ENCODE measurements around the gene FBXO24. TPM values are rescaled to one million over a fixed set of nuclear protein-coding genes. Genes with fewer than 3 reads are reported as not detected.

Gene FBXO24
- total RNA-seq, 1 donor from 2014 or later, result 1.2 TPM

DNA sequence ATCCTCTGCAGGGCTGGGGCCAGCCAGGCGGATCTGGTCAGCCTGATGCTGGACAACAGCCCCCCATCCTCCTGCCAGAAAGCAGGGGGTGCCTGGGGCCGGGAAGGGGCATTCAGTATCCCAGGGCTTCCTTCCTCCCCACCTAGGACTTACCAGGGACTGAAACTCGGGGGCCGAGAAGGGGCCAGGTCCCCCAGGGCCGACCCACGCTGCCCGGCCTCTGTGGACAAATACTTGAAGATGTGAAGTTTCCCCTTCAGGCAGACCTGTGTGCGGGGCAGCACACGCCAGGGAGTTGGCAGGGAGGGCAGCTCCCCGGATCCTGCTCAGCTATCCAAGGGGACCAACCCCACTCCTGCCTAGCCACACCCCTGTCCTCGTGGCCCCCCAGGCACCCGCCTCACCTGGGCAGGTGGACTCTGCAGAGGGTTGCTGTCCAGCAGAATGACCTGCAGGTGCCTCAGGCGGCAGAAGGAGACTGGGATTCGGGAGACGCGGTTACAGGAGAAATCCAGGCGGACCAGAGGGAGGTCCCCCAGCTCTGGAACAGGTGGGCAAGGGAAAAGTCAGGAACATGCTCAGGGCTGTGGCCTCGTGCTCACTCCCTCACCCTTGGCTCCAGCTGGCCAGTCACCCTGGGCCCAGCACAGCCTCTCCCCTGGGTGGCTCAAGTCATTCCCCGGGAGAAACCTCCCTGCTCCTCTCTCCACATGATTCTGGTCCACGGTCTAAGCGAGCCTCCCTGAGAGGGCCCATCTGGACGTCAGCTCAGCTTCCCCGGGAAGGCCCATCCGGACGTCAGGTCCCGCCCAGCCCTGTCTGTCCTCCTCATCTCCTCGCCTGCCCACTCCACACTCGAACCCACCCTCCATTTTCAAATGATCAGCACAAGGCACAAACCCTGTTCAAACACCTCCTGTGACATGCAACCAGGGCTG lies 7.6 kb upstream of the FBXO24 start:
- Histone ChIP-seq H3K79me2 (ENCODE audit: low read depth) (no peaks in the 10 kb centered on the region), H3K36me3 (no peaks in the 10 kb centered on the region), H3K9ac (no peak overlapping the region), H3F3A (ENCODE audit: low read depth) (peaks cover under 1% of the 10 kb centered on the region), H3K27me3 (no peaks in the 10 kb centered on the region), H2AFZ (replicated peaks) (no peak overlapping the region), H3K4me3 (no peak overlapping the region), H3K9me3 (ENCODE audit: low read depth) (no peaks in the 10 kb centered on the region), H3K4me1 (peaks cover 2% of the 10 kb centered on the region), H3K4me2 (no peak overlapping the region), H3K27ac (no peak overlapping the region), H4K20me1 (ENCODE audit: low read depth) (peaks cover 12% of the 10 kb centered on the region)
- Mint-ChIP-seq H3K27me3 (ENCODE audit: insufficient read depth, low read depth) (peaks cover 3% of the 10 kb centered on the region), H3K9me3 (no peaks in the 10 kb centered on the region), H3K27ac (no peak overlapping the region), H3K36me3 (peaks cover 6% of the 10 kb centered on the region), H3K4me3 (peak overlapping the region; percentile 63), H3K4me1 (peaks cover 3% of the 10 kb centered on the region)
- no peak for DNase-seq (ENCODE audit: low spot score)
- TF ChIP-seq, protein P1, sequence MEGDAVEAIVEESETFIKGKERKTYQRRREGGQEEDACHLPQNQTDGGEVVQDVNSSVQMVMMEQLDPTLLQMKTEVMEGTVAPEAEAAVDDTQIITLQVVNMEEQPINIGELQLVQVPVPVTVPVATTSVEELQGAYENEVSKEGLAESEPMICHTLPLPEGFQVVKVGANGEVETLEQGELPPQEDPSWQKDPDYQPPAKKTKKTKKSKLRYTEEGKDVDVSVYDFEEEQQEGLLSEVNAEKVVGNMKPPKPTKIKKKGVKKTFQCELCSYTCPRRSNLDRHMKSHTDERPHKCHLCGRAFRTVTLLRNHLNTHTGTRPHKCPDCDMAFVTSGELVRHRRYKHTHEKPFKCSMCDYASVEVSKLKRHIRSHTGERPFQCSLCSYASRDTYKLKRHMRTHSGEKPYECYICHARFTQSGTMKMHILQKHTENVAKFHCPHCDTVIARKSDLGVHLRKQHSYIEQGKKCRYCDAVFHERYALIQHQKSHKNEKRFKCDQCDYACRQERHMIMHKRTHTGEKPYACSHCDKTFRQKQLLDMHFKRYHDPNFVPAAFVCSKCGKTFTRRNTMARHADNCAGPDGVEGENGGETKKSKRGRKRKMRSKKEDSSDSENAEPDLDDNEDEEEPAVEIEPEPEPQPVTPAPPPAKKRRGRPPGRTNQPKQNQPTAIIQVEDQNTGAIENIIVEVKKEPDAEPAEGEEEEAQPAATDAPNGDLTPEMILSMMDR (IDR thresholded peaks at IDR 0.05), result no peak
- no peak for TF ChIP-seq EZH2phosphoT487 (IDR thresholded peaks at IDR 0.05)
- no peak for TF ChIP-seq EZH2 (IDR thresholded peaks at IDR 0.05)

DNA sequence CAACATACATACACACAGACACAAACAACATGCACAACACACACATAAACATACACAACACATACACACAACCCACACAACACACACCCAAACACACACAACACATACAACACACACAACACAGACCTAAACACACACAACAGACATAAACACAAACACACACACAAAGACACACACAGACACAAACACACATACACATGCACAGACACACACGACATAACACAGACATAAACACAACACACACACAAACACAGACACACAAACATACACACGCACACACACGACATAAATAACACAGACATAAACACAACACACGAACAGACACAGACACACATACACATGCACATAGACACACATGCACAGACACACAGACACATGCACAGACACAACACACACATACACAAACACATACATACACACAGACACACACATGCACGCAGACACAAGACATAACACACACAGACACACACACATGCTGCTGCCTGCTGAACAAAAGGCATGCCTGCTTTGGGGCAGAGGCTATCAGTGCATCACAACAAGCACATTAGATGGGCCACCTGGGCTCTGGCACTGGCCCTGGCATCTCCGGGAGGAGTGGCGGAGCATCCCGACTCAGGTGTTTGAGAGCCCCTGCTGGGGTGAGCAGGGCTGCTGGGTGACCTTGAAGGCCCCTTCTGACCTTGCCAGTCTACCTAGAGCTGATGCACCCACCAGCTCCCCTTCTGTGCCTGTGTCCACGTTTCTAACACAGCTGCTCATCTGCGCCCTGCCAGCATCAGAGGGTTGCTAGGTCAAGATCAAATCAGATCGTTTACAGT lies 5.5 kb upstream of the FBXO24 start:
- Mint-ChIP-seq H3K4me1 (peaks cover 20% of the 10 kb centered on the region), H3K36me3 (peaks cover 4% of the 10 kb centered on the region), H3K4me3 (no peak overlapping the region), H3K9me3 (no peaks in the 10 kb centered on the region), H3K27ac (no peak overlapping the region), H3K27me3 (ENCODE audit: insufficient read depth, low read depth) (peaks cover 5% of the 10 kb centered on the region)
- peaks cover 16% of the 10 kb centered on the region for H3K4me1 ChIP-seq
- peaks cover 16% of the 10 kb centered on the region for H3K79me2 ChIP-seq (ENCODE audit: low read depth)
- TF ChIP-seq EZH2 (IDR thresholded peaks at IDR 0.05) (no peak), EZH2phosphoT487 (IDR thresholded peaks at IDR 0.05) (no peak)
- TF ChIP-seq, protein P1 (IDR thresholded peaks at IDR 0.05), result no peak
- H3K27me3 ChIP-seq, result no peaks in the 10 kb centered on the region
- no peak overlapping the region for H3K27ac ChIP-seq
- peaks cover 32% of the 10 kb centered on the region for H4K20me1 ChIP-seq (ENCODE audit: low read depth)
- no peak overlapping the region for H2AFZ ChIP-seq (replicated peaks)
- H3K4me3 ChIP-seq, result no peak overlapping the region
- no peak for DNase-seq (ENCODE audit: low spot score)
- H3F3A ChIP-seq (ENCODE audit: low read depth), result peaks cover 19% of the 10 kb centered on the region
- no peaks in the 10 kb centered on the region for H3K36me3 ChIP-seq
- no peak overlapping the region for H3K4me2 ChIP-seq
- no peak overlapping the region for H3K9ac ChIP-seq
- H3K9me3 ChIP-seq (ENCODE audit: low read depth), result no peaks in the 10 kb centered on the region

DNA sequence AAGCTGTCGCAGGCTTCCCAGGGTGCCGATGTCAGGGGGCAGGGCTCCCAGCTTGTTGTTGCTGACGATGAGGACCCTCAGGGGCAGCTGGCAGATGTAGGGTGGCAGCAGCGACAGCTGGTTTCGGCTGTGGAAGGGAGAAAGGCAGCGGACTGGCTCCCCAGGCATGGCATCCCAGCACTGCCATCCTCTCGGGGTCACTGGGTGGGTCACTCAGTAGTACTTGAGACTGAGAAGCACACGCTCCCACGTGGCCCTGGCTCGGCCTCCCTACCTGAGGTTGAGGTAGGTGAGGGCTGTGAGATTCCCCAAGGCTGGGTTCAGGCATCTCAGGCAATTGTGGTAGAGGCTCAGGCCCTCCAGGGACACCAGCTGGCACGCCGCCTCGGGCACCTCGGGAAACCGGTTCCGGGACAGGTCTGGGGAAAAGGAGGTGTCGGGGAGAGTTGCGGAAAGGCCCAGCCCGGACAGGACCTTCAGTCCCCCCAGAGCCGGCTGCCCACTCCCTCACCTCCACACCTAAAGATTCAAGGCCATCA lies 4.0 kb upstream of the FBXO24 start:
- H3K9me3 Mint-ChIP-seq, result no peaks in the 10 kb centered on the region
- no peak overlapping the region for H3K27ac Mint-ChIP-seq
- TF ChIP-seq EZH2phosphoT487 (IDR thresholded peaks at IDR 0.05) (no peak), EZH2 (IDR thresholded peaks at IDR 0.05) (no peak)
- TF ChIP-seq, protein P1 (IDR thresholded peaks at IDR 0.05), result no peak
- H3K4me3 ChIP-seq, result no peak overlapping the region
- H3K4me1 Mint-ChIP-seq, result peaks cover 22% of the 10 kb centered on the region
- no peak overlapping the region for H3K4me3 Mint-ChIP-seq
- no peaks in the 10 kb centered on the region for H3K36me3 ChIP-seq
- no peak for DNase-seq (ENCODE audit: low spot score)
- H2AFZ ChIP-seq (replicated peaks), result no peak overlapping the region
- no peaks in the 10 kb centered on the region for H3K27me3 ChIP-seq
- H3K9me3 ChIP-seq (ENCODE audit: low read depth), result no peaks in the 10 kb centered on the region
- no peak overlapping the region for H3K27ac ChIP-seq
- H3K4me2 ChIP-seq, result no peak overlapping the region
- H3K9ac ChIP-seq, result no peak overlapping the region
- H3K79me2 ChIP-seq (ENCODE audit: low read depth), result peaks cover 16% of the 10 kb centered on the region
- peaks cover 20% of the 10 kb centered on the region for H3F3A ChIP-seq (ENCODE audit: low read depth)
- H3K4me1 ChIP-seq, result peaks cover 16% of the 10 kb centered on the region
- H3K36me3 Mint-ChIP-seq, result no peaks in the 10 kb centered on the region
- H3K27me3 Mint-ChIP-seq (ENCODE audit: insufficient read depth, low read depth), result peaks cover 5% of the 10 kb centered on the region
- H4K20me1 ChIP-seq (ENCODE audit: low read depth), result peaks cover 34% of the 10 kb centered on the region
